DMS53 treated with DMSO at 0.1 percent for 48 hours (cell line): ENCODE measurements around the gene GABRR3.
A peak's percentile ranks its signal among the peaks of the same experiment; 100 is the strongest.

Experiments used
- DNase-seq: peaks from one replicate; lab custom pipeline; 2025; ENCODE audit not compliant: unreplicated experiment; lab: John Stamatoyannopoulos, UW

The GABRR3 gene

GRCh38 chr3:97992547-97993173 is 42.5 kb downstream of the GABRR3 start:
- no peak for DNase-seq

DNA sequence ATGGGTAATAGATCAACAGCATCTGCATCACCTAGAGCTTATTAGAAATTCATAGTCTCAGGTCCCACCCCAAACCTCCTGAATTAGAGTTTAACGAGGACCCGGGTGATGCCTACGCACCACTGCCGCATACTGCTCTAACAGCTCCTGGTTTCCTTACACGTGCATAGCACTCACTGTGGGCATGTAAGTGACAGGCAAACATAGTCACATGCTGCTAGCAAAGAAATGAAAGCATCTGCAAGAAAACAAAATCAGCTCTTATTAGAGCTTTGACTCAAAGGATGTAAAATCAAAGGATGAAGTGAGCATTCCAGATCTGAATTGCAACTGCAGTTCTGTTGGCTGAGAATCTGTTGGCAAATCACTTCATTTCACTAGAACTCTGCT is 43.8 kb downstream of the GABRR3 start:
- no peak for DNase-seq

DNA sequence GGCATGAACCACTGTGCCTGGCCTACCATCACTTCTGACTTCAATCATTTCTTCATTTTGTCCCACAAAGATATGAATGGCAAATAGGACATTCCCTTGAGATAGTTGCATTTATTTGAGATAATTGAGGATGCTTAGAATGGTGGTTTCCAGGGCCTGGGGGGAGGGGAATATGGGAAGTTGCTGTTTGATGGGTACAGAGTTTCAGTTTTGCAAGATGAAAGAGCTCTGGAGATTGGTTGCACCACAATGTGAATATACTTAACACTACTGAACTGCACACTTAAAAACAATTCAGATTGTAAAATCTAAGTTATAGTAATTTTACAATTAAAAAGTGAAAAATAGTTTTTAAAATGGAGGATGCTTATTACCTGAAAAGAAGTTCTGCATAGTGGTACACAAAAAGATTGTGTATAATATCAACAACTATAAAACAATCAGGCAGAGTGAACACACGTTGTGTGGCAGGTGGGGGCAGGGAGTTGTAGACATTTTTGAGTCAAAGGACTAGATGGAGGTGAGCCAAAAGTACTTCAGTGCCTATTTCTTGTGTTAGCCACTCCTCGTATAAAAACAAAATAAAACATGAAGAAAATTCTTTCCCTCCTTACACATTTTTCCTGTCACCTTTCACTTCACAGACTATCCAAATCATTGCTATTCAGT is 44.4 kb downstream of the GABRR3 start:
- no peak for DNase-seq

DNA sequence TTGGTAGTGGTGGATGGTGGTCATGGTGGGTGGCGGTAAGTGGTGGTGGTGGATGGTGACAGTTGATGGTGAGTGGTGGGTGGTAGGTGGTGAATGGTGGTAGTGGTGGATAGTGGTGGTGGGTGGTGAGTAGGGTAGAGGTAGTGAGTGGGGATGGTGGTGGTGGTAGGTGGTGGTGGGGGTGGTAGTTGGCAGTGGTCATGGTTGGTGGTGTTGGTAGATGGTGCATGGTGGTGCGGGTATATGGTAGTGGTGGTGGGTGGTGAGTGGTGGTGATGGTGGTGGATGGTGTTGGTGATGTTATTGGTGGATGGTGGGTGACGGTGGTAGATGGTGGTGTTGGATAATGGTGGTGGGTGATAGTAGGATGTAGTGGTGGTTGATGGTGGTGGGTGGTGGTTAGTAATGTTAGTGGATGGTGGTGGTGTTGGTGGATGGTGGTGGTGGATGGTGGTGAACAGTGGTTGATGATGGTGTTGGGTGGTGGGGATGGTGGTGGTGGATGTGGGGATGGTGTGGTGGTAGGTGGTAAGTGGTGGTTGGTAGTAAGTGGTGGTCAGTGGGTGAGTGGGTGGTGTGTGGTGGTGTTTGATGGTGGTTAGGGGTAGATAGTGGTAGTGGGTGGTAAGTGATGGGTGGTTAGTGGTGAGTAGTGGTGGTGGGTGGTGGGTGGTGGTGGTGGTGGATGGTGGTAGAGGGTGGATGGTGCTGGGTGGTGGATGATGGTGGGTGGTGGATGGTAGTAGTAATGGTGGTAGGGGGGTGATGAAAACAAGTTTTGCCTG is 46.1 kb downstream of the GABRR3 start:
- no peak for DNase-seq

GRCh38 chr3:97987306-97987705 is 47.8 kb downstream of the GABRR3 start:
- no peak for DNase-seq

- no peak for DNase-seq
These were observed 51.1 kb downstream of the GABRR3 start for GRCh38 chr3:97983933-97984491.

- no peak for DNase-seq
These were observed 53.2 kb downstream of the GABRR3 start for GRCh38 chr3:97981886-97982285.

DNA sequence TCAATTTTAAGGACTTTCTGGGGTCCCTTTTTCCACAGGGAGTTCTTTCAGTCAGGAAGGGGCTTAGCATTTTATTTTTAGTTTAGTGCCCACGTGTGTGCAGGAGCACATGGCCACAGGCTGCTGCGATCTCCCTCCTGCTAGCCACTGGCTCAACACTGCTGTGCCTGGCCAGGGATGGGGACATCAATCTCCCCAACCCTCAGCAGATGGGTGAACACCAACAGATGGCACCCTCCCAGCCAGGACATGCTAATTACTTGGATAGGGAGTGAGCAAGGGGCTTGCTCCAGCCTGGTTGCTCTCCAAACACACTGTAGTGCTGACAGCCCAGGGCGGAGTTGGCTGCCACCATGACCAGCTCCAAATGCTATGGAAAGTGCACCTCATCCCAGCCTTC is 55.5 kb downstream of the GABRR3 start:
- DNase-seq = no peak

- DNase-seq = no peak
These were observed 59.6 kb downstream of the GABRR3 start for GRCh38 chr3:97975466-97975865.

DNA sequence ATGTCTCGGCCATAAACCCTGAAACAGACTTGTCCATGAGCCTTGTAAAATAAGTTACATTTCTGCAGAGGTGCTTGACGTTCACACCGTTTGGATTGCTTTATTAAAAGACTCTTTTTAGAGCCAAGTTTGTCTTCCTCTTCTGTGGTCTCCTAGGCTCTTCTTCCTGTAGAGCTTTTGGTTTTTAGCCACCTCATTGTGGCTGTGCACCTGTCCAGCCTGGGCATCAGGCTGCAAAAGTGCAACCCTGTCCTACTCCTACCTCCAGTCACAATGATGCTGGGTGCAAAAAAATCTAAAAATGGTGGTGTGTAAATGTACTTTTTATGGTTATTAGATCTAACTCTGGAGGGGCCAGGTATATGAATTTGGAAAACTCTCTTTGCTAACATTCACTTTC is 60.1 kb downstream of the GABRR3 start:
- no peak for DNase-seq

GRCh38 chr3:97972976-97973375 is 62.1 kb downstream of the GABRR3 start:
- DNase-seq = no peak

GRCh38 chr3:97971679-97972567 is 63.2 kb downstream of the GABRR3 start, which contains the start of gene RIOX2:
Gene RIOX2 (minus strand): TSS chr3:97972431. CDS start chr3:97967593, 4,838 bp downstream.
- peak; percentile 36 for DNase-seq

- no peak for DNase-seq
These were observed 64.0 kb downstream of the GABRR3 start for GRCh38 chr3:97970956-97971620.

- no peak for DNase-seq
These were observed 65.0 kb downstream of the GABRR3 start for GRCh38 chr3:97970156-97970555.

DNA sequence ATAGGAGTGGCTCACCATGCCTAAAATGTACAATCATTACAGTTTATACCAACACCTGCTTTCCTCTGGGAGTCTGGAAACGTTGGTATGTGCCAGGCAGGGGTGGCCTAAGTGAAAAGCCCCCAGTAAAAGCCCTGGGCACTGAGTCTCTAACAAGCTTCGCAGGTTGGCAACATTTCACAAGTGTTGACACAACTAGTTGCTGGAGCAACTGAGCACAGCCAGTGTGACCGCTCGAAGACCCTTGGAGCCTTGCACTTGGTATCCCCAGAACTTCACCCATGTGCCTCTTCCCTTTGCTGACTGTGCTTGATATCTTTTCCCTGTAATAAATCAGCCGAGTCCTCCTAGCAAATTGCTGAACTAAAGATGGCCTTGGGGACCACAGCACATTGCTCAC is 65.6 kb downstream of the GABRR3 start:
- DNase-seq = no peak

DNA sequence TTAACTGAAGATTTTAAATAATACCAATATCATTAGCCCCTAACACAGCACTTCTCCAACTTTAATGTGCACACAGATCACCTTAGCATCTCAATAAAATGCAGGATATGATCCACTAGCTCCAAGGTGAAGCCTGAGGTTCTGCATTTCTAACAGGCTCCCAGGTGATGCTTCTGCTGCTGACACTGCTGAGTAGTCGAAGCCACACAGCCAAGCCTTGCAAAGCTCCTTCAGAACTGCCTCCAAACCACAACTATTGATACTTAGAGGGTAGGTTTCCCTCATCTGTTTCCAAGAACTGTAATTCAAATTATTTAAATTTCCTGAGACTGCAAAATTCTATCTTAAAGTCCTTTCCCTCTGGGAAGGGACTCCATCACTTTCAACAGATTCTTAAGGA is 66.7 kb downstream of the GABRR3 start:
- DNase-seq = no peak

- DNase-seq = no peak
These were observed 67.1 kb downstream of the GABRR3 start for GRCh38 chr3:97967966-97968365.

GRCh38 chr3:97960993-97961766 is 73.9 kb downstream of the GABRR3 start:
- no peak for DNase-seq

DNA sequence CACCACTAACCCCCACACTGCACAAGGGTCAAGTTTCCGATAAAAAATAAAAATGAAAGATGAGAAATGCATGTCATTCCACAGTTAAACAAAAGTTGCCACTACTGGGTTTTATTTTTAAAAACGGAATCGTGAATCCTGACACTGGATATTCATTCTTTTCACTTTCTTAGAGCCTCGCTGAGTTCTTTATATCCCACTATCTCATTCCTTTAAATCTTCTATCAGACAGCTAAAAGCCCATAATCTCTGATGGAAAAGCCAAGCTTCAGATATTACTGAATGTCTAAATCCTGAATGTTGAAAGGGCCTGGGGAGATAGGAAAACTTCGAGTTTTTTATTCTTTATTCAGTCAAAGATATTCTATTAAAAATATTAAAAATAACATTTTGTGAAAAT is 74.6 kb downstream of the GABRR3 start:
- DNase-seq = no peak

DNA sequence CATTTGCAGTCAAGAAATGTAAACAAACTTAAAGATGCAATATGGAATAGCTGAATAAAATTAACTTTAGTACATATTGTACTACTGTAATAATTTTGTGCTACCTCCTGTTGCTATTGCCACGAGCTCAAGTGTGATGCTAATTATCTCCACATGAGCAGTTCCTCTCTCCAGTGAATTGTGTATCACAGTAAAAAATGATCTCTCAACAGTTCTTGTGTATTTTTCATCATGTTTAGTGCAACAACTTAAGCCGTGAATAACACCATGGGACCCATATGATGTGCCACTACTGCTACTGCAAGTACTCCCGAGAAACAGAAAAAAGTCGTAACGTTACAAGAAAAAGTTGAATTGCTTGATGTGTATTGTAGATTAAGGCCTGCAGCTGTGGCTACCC is 75.2 kb downstream of the GABRR3 start:
- DNase-seq = no peak
